ENCODE results near the gene WNT5A. TPM values are rescaled to one million over a fixed set of nuclear protein-coding genes. Genes with fewer than 3 reads are reported as not detected.

The WNT5A gene
- total RNA-seq, 1 experiment from 2014 or later: 0.15 TPM

DNA sequence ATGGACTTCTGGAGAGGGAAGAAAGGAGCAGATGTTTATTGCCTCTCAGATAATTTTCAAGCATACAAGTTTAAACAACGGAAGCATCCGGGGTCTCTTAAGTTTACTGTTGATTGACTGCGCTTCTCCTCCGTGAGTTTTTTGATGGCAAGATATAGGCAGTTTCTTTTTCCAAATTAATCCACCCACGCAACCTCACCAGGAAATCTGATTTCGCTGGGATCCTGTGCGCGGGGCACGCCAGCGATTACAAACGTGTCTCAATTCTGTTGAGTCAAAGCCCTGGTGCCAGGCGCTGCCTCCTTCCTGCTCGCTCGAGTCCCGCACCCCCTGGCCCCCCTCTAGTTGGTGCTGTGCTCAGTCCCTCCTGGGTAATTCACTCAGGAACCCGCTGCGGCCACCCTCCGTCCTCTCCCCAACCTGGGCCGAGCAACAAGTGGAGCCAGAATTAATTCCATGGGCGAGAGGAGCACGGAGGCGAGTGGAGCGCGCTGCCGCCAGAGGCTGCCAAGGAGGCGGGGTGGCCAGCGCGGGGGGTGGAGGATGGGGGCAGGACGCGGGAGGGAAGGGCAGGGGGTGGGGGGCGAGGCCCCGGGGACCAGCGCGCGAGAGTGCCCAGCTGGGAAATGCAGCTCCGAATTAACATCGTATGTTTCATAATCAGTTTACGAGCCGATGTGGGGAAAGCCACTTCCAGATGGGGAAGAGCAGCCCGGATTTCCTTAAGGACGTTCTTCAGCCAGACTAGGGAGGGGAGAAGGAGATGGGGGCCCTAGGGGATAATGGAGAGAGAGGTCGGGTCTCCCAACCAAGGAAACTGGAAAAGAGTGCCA is 6.0 kb downstream of the WNT5A start:
- TF ChIP-seq SRF (IDR thresholded peaks at IDR 0.05; ENCODE audit: low read depth): no peak
- no peak for TF ChIP-seq ZNF274 (IDR thresholded peaks at IDR 0.05; ENCODE audit: low read depth, low read length)
- TF ChIP-seq TCF7L2 (IDR thresholded peaks at IDR 0.05; ENCODE audit: borderline replicate concordance, extremely low read depth, insufficient read depth, insufficient read length): no peak
- Histone ChIP-seq H3K4me2 (ENCODE audit: low read length) (no peak overlapping the region), H4K20me1 (ENCODE audit: insufficient read depth) (no peaks in the 10 kb centered on the region), H3K4me1 (ENCODE audit: control insufficient read depth in 1 of 2, insufficient read depth in 2 of 2, low read length in 2 of 2) (no peaks in the 10 kb centered on the region), H3K36me3 (ENCODE audit: control insufficient read depth in 1 of 2, insufficient read depth in 2 of 2, low read length in 2 of 2) (no peaks in the 10 kb centered on the region), H3K9me3 (ENCODE audit: control insufficient read depth in 1 of 2, insufficient read depth in 1 of 2, low read depth in 1 of 2, low read length in 2 of 2) (no peaks in the 10 kb centered on the region; a peak in 2 of 4 replicates), H3K27ac (ENCODE audit: low read depth, low read length) (no peak overlapping the region), H3K79me2 (ENCODE audit: insufficient read depth, low read length) (no peaks in the 10 kb centered on the region), H3K4me3 (replicated peaks in 1 of 2; ENCODE audit: low read depth in 1 of 2, low read length in 2 of 2) (no peak overlapping the region), H3K9me2 (ENCODE audit: insufficient read depth) (no peaks in the 10 kb centered on the region), H2AFZ (ENCODE audit: low read depth, low read length, poor library complexity, severe bottlenecking) (no peak overlapping the region), H3K9ac (ENCODE audit: low read length) (no peak overlapping the region), H3K27me3 (ENCODE audit: insufficient read depth, low read length) (no peaks in the 10 kb centered on the region)
- RAD21 ChIA-PET (ENCODE audit: low non-redundant PET in 1 of 2, low total read pairs in 2 of 2, uncharacterized antibody in 2 of 2, unreplicated experiment in 2 of 2): no interaction called here
- POLR2A ChIA-PET: no interaction called here
- intact Hi-C loops (cut with micrococcal nuclease): no loop called here
- no peak for DNase-seq (ENCODE audit: low read depth, low spot score)
- CTCF ChIA-PET: no interaction called here
- BruUV-seq (replicated peaks): no TSS peak
- no peak for ATAC-seq

DNA sequence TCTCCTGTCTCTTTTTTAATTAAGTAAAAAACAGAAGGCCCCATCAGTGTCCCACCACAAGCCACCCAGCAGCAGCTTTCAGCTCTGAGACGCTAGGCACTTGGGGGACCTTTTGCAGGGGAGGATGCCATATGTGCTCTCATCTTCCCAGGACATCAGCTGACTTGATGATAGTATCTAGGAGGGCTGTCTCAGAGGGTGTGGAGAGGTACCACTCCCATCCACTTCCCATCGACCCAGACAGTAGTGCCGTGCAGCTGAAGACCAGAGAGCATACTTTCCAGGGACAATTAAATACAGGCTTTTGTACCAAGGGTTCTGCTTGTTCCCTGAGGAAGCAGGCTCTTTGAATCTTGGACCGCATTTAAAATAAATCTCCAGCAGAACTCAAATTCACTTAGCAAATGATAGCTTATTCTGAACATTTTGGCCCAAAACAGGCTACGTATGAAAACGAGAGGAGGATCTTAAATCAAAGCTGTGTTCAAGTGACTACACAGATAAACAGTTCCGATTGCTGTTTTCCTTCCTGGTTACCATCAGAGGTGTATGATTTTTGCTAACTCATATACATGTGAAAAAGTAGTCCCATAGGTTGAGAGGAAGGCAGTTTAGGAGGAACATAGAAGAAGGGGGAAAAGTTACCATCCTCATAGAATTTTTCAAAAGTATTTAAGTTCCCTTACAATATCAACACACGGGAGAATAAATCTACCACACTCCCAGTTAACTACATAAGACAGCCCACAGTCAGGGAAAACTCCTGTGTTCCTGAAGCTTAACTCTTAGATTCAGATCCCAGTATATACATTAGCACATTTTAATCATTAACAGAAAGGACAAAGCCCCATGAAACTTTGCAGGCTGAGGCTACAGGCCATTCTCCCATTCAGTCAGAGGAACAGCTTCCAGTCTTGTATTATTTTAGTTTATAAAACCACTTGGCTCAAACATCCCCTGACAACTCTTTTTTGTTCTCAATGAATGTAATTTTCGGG is 9.5 kb downstream of the WNT5A start:
- TF ChIP-seq POLR2AphosphoS5 (IDR thresholded peaks at IDR 0.05; ENCODE audit: low read depth, low read length) (no peak), FOSL1 (IDR thresholded peaks at IDR 0.05; ENCODE audit: low read depth) (no peak), SRF (IDR thresholded peaks at IDR 0.05; ENCODE audit: low read depth) (no peak), EGR1 (IDR thresholded peaks at IDR 0.05; ENCODE audit: low read depth) (no peak)
- TF ChIP-seq, protein P1, sequence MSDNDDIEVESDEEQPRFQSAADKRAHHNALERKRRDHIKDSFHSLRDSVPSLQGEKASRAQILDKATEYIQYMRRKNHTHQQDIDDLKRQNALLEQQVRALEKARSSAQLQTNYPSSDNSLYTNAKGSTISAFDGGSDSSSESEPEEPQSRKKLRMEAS (IDR thresholded peaks at IDR 0.05): no peak
- Histone ChIP-seq H3K4me1 (ENCODE audit: control insufficient read depth in 1 of 2, insufficient read depth in 2 of 2, low read length in 2 of 2) (no peaks in the 10 kb centered on the region), H3K27ac (ENCODE audit: low read depth, low read length) (no peak overlapping the region), H3K79me2 (ENCODE audit: insufficient read depth, low read length) (no peaks in the 10 kb centered on the region), H3K4me3 (replicated peaks in 1 of 2; ENCODE audit: low read depth in 1 of 2, low read length in 2 of 2) (no peak overlapping the region), H3K9me3 (ENCODE audit: control insufficient read depth in 1 of 2, insufficient read depth in 1 of 2, low read depth in 1 of 2, low read length in 2 of 2) (no peaks in the 10 kb centered on the region; a peak in 2 of 4 replicates), H3K36me3 (ENCODE audit: control insufficient read depth in 1 of 2, insufficient read depth in 2 of 2, low read length in 2 of 2) (no peaks in the 10 kb centered on the region), H3K9ac (ENCODE audit: low read length) (no peak overlapping the region), H3K9me2 (ENCODE audit: insufficient read depth) (no peaks in the 10 kb centered on the region), H4K20me1 (ENCODE audit: insufficient read depth) (no peaks in the 10 kb centered on the region), H3K4me2 (ENCODE audit: low read length) (no peak overlapping the region), H2AFZ (ENCODE audit: low read depth, low read length, poor library complexity, severe bottlenecking) (no peak overlapping the region), H3K27me3 (ENCODE audit: insufficient read depth, low read length) (no peaks in the 10 kb centered on the region)
- no TSS peak for BruUV-seq (replicated peaks)
- DNase-seq (ENCODE audit: low read depth, low spot score): no peak
- RAD21 ChIA-PET (ENCODE audit: low non-redundant PET in 1 of 2, low total read pairs in 2 of 2, uncharacterized antibody in 2 of 2, unreplicated experiment in 2 of 2): no interaction called here
- ATAC-seq: no peak
- CTCF ChIA-PET: no interaction called here
- POLR2A ChIA-PET: no interaction called here
- intact Hi-C loops (cut with micrococcal nuclease): no loop called here

Data from HCT116 (cell line).